T1000 (cell line): ENCODE measurements around the gene CASZ1.
A peak's percentile ranks its signal among the peaks of the same experiment; 100 is the strongest.

Source experiments
- DNase-seq: peaks from one replicate; lab custom pipeline; 2025; ENCODE audit warnings: mixed read lengths; lab: John Stamatoyannopoulos, UW

Gene CASZ1

DNA sequence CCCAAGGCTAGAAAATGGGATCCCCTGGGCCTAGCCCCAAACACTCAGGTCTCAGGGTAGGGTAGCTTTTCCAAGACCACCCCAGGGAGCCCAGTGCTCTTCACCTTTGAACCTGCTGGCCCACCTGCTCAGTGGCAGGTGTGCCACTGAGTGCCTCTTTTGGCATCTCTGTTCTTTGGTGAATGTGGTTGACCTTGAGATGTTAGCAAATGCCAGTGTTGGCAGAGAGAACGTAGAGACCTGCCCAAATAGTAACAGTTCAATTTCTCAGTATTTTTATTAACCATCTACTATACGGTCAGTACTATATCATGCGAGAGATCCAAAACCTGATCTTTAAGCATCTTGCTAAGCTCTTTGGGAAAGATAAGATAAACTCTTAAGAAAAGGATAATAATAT, 193.5 kb downstream of the CASZ1 start:
- DNase-seq = no peak

DNA sequence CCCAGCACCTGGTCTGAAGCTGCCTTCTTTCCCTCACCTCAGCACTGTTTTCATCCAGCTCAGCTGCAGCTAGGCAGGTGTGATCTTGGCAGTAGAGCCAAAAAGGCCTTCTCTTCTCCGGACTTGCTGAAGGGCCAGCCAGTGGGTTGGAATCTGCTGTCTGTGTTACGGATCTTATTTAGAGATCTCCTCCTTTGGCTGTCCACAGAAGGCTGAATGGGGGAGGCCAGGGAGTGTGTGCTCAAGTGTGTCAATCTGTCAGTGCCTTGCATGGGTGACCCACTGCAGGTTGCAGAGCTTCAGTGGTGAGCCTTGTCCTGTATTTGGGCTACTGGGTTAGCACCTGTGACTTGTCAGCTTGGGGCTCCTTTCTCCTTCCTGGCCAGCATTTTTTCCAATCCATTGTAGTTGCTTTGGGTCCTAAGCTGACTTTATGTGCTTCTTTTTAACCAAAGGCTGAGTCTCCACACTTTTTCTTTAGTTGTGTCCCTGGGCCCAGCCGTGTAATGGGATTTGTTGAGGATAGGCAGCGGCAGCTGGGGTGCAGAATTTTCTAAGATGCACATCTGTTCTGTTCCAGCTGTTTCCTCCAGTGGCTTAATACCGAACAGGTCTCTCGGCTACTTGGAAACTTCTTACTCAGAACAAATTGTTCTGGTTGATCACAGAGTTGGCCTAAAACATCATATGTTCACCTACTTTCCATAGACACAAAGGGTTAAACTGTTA, 194.9 kb downstream of the CASZ1 start:
- no peak for DNase-seq

DNA sequence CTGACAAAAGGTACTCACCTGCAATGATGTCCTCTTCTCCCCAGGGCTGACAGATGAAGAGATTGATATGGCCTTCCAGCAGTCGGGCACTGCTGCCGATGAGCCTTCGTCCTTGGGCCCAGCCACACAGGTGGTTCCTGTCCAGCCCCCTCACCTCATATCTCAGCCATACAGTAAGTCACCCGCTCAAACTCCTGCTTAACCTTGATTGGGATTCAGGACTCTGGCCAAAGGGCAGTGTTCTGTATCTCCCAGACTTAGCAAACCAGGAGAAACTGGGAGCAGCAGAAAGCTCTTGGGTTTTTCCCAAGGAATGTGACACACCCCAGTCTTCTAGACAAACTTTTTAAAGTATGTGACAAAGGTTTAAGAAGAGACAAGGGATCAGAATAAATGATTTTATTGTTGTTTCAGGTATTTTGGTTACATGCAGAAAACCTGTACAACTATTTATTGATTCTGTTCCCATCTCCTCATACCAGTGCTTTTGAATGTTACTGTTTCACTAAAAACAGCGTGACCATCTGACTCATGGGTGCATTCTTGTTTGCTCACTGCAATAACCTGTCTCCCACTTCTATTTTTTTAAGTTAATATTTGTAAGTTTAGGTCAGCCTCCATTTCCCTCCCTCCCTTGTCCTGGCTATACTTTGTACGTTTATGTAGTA, 197.1 kb downstream of the CASZ1 start:
- peak; percentile 17 for DNase-seq

GRCh38 chr1:10598389-10598702, 198.1 kb downstream of the CASZ1 start:
- no peak for DNase-seq

- no peak for DNase-seq
Observed at GRCh38 chr1:10597492-10598388, 198.7 kb downstream of the CASZ1 start.

DNA sequence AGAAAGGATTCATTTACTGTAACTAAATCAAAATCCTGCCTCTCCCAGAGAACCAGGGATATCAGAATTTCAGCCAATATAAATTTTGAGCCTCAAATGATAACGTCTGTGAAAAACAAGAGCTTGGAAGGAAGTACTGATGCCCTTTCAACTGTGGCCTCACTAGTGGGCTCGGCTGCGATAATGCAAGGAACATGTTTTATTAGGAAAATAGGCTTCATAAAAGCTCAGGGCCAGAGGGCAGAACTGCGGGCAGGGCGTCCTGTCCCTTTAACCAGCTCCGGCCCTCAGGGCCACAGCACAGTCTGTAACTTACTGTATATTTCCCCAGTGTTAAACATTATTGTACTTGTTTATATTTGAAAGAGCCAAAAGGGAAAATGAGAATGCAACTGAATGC, 199.7 kb downstream of the CASZ1 start:
- no peak for DNase-seq

DNA sequence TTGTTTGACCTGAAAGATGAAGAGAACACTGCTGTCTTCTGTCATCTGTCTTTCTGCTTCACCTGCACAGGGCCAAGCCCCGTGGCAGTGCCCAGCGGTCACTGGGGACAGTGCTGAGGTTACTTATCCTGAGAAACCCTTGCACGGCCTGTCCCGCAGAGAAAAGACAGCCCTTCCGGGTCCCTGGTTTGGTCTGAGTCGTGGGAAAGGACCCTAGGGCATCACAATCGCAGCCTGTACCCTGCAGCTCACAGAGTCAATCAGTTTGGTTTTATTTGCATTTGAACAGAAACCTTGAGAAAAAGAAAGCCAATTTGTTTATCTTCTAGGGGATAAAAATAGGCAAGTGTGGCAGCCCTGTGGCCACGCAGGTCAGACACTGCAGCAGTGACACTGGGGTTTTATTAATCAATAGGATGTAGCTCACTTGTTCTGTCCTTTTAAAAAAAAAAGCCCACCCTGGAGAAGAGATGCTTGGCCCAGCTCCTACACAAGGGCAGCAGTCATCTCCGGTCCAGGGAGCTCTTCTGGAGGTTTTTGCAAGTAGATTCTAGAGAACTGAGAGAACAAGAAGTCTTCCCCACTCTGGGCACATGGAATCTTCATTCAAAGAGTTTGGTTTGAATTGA, 201.7 kb downstream of the CASZ1 start:
- DNase-seq = no peak

DNA sequence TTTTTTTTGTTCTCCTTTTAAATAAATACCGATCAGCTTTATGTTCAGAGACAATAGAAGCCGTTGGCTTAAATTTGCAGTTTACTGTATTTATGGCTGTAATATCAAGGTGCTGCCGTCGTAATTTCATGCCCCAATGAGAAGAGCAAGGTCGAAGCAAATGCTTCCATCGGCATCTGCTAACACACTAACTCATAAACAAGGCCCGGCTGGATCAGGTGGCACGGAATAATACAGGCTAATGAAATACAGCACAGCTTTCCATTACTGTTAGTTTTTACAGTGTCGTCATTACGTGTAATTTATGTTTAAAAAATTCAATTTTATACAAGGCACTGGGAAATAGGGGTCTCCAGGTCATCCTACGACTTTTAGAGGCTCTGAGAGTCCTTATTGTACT, 202.7 kb downstream of the CASZ1 start:
- no peak for DNase-seq

GRCh38 chr1:10592373-10592772, 204.1 kb downstream of the CASZ1 start:
- no peak for DNase-seq

DNA sequence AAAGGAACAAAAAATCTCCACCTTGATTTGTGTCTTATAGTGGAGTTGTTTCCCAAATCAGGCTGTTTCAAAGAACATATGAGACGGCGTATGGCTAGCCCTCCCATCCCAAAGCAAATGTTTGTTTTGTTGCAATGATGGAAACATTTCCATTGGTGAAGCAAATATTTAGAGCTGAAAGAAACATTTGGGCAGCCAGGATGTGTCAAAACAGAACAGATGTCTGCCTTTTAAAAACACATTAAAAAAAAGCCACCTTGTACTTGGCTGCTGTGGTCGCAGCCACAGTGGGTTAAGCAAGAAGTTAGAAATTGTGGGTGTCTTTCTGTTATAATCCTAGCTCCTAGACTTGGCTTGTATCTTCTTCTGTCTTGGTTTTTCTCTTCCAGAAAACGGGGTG, 205.4 kb downstream of the CASZ1 start:
- no peak for DNase-seq

DNA sequence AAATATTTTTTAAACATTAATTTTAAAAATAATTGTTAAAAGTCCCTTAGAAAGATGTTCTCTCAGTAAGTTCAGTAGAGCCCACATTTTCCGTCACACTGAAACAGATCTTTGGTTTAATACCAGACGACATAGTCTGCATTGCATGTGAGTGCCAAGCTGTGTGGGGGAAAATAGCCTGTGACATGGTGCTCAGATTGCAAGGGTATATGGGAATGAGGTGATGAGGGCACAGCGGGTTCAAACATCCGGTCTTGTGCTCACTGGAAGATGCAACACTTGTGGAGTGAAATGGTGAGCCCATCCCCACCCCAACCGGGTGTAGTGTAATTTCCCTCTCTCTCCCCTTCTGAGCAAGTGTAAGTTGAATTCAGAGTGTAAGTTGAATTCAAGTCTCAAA, 207.4 kb downstream of the CASZ1 start:
- DNase-seq = no peak

DNA sequence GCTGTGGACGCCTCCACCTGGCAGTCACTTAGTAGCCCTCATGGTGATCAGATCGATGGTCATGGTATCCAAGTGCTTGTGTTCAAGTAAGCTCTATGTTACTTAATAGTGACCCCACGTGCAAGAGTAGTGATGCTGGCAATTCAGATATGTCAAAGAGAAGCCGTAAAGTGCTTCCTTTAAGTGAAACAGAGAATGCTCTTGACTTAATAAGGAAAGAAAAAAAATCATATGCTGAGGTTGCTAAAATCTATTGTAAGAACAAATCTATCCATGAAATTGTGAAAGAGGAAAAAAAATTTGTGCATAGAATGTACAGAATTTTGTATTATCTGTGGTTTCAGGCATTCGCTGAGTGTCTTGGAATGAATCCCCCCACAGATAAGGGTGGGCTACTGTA, 207.8 kb downstream of the CASZ1 start:
- no peak for DNase-seq
